K562 (cell line): Measurements from ENCODE around the gene VDAC2. TPM values are rescaled to one million over a fixed set of nuclear protein-coding genes. Genes with fewer than 3 reads are reported as not detected.

Experiments used
- HIVEP1 ChIP-seq: fragments of 250-450 bp; sonication (Bioruptor Pico); IDR thresholded peaks from 2 replicates; pipeline ENCODE4 v1.4.0; 2020; ENCODE audit warnings: mild to moderate bottlenecking
- MTA2 ChIP-seq: fragments of 450-650 bp; IDR thresholded peaks from 2 replicates; pipeline ENCODE4 v1.6.1; 2016; ENCODE audit warnings: low read depth
- NR3C1 ChIP-seq: sonication (generic); formaldehyde crosslinking; IDR thresholded peaks from 2 replicates; pipeline ENCODE4 v1.8.1; 2022; ENCODE audit warnings: missing genetic modification reagents
- RBM15 ChIP-seq: fragments of 200-400 bp; formaldehyde crosslinking; IDR thresholded peaks from 2 replicates; pipeline ENCODE4 v1.6.1; 2018; ENCODE audit warnings: mild to moderate bottlenecking, low read length, moderate library complexity; ENCODE audit not compliant: insufficient read depth
- RBM34 ChIP-seq: fragments of 200-400 bp; formaldehyde crosslinking; IDR thresholded peaks from 2 replicates; pipeline ENCODE4 v1.6.1; 2018; ENCODE audit warnings: low read length, borderline replicate concordance; ENCODE audit not compliant: insufficient read depth
- STAT5B ChIP-seq: fragments of 250-450 bp; sonication (Bioruptor Pico); IDR thresholded peaks from 2 replicates; pipeline ENCODE4 v1.8.0; 2021; ENCODE audit warnings: mild to moderate bottlenecking, inconsistent platforms
- TBL1XR1 ChIP-seq, 2 experiments: IDR thresholded peaks; 2 replicates each; pipeline ENCODE4 v1.6.1; 2012; ENCODE audit warnings: improper control_type of control experiment in 2 of 2, low read length in 2 of 2, mild to moderate bottlenecking in 1 of 2
- ZNF174 ChIP-seq: fragments of 250-450 bp; sonication (Bioruptor Pico); IDR thresholded peaks from 2 replicates; pipeline ENCODE4 v1.4.0; 2020; ENCODE audit warnings: mild to moderate bottlenecking
- ZNF263 ChIP-seq: sonication (generic); formaldehyde crosslinking; IDR thresholded peaks from 2 replicates; pipeline ENCODE4 v1.8.0; 2022; ENCODE audit warnings: mild to moderate bottlenecking, missing genetic modification reagents, borderline replicate concordance
- ZNF561 ChIP-seq: fragments of 450-650 bp; formaldehyde crosslinking; conservative IDR thresholded peaks from 2 replicates; pipeline ENCODE4 v1.4.0; 2020; ENCODE audit warnings: mild to moderate bottlenecking, moderate library complexity
- ZNF589 ChIP-seq: fragments of 200-800 bp; sonication (Bioruptor generic); IDR thresholded peaks from 2 replicates; pipeline ENCODE4 v1.6.1; 2016; ENCODE audit warnings: low read depth, missing genetic modification characterization, missing compliant biosample characterization
- polyA plus RNA-seq, 8 experiments: library from polyadenylated mRNA; depleted of rRNA in 4 of 8; stranded (reverse) in 5 of 8; unstranded in 3 of 8; fragments of >200 nt; fragmentation: Nextera tagmentation in 2 of 8; fragmentation: Illumina TruSeq in 1 of 8; extraction: Ambion mirVana in 2 of 8; extraction: Trizol in 1 of 8; gene quantifications; 2 replicates each; pipeline versions ENCODE4 v1.2.1 to v1.2.3, GENCODE V29; 2011 to 2014; ENCODE audit warnings: inconsistent platforms in 1 of 8, missing spikeins in 1 of 8
- total RNA-seq, 7 experiments: library from RNA; depleted of rRNA in 6 of 7; stranded (reverse); fragments of >200 nt in 6 of 7; fragmentation: Illumina TruSeq in 2 of 7; extraction: Trizol in 2 of 7; gene quantifications; 2 replicates each; pipeline versions ENCODE4 v1.2.1 to v1.2.3, GENCODE V29; 2011 to 2021; ENCODE audit warnings: low replicate concordance in 1 of 7
- TF ChIP-seq, protein P1 (sequence below): sonication (generic); formaldehyde crosslinking; IDR thresholded peaks from 2 replicates; pipeline ENCODE4 v1.8.0; 2022; ENCODE audit warnings: mild to moderate bottlenecking, low read depth, missing genetic modification reagents
- TF ChIP-seq, protein P2 (sequence below): fragments of 450-650 bp; IDR thresholded peaks from 2 replicates; pipeline ENCODE4 v1.6.1; 2018; ENCODE audit not compliant: partially characterized antibody
- TF ChIP-seq, protein P3 (sequence below), 2 experiments: fragments of 450-650 bp; IDR thresholded peaks; 2 replicates each; pipeline ENCODE4 v1.6.1; 2016; ENCODE audit warnings: mild to moderate bottlenecking in 2 of 2, borderline replicate concordance in 1 of 2, low read depth in 1 of 2, moderate library complexity in 1 of 2

VDAC2 gene
- total and polyA plus RNA-seq, 9 of the 15 experiments (the other 6 are each of a cell fraction or from before 2014, with no cell fraction given) = 139 to 450 (median 250) TPM

DNA sequence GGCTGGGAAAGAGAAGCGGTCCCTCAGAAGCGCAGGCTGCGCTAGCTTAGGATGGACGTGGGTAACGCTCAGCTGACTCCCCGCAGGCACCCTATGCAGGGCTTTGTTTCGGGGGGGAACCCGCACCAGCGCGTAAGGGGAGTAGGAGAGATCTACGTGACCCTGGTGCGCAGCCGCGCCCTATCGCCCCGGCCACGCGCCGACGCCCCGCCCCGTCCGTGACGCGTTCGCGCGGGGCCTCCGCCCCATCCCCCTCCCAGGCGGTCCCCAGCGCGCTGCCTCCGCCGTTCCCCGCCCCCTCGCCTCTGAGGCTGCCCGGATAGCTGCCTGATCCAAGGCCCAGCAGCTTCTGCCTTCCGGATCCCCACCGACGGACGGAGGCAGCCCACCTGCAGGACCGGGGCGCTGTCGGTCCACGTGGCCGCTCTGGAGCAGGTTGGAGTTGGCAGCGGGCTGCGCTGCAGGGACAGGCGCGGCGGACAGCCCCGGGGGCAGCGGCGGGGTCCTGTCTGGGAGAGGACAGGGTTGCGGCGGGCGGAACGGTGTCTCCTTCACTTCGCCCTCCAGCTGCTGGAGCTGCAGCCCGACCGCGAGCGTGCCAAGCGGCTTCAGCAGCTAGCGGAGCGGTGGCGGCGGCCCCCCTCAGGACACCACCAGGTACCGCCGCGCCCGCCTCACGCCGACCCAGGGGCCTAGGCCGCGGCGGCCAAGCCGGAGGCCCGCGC lies at the start of gene VDAC2 (continued):
- TF ChIP-seq NR3C1 (CRISPR knock-in tag) (peak; percentile 92), STAT5B (CRISPR knock-in tag) (no peak), ZNF263 (CRISPR knock-in tag) (no peak; the same call in 1 of the 2 replicates), HIVEP1 (CRISPR knock-in tag) (no peak; the same call in 1 of the 2 replicates), ZNF174 (CRISPR knock-in tag) (no peak), ZNF561 (CRISPR knock-in tag) (no peak), ZNF589 (no peak), MTA2 (no peak), RBM34 (no peak; the same call in 1 of the 2 replicates), RBM15 (no peak), TBL1XR1 (IDR thresholded peaks at IDR 0.05; ENCODE audit: low read length in 2 of 2) (peak; percentile 65 to 83; a peak in 3 of 4 replicates)
- TF ChIP-seq, protein P1, sequence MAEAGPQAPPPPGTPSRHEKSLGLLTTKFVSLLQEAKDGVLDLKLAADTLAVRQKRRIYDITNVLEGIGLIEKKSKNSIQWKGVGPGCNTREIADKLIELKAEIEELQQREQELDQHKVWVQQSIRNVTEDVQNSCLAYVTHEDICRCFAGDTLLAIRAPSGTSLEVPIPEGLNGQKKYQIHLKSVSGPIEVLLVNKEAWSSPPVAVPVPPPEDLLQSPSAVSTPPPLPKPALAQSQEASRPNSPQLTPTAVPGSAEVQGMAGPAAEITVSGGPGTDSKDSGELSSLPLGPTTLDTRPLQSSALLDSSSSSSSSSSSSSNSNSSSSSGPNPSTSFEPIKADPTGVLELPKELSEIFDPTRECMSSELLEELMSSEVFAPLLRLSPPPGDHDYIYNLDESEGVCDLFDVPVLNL (CRISPR knock-in tag) = peak; percentile 13; the same call in 1 of the 2 replicates
- TF ChIP-seq, protein P2, sequence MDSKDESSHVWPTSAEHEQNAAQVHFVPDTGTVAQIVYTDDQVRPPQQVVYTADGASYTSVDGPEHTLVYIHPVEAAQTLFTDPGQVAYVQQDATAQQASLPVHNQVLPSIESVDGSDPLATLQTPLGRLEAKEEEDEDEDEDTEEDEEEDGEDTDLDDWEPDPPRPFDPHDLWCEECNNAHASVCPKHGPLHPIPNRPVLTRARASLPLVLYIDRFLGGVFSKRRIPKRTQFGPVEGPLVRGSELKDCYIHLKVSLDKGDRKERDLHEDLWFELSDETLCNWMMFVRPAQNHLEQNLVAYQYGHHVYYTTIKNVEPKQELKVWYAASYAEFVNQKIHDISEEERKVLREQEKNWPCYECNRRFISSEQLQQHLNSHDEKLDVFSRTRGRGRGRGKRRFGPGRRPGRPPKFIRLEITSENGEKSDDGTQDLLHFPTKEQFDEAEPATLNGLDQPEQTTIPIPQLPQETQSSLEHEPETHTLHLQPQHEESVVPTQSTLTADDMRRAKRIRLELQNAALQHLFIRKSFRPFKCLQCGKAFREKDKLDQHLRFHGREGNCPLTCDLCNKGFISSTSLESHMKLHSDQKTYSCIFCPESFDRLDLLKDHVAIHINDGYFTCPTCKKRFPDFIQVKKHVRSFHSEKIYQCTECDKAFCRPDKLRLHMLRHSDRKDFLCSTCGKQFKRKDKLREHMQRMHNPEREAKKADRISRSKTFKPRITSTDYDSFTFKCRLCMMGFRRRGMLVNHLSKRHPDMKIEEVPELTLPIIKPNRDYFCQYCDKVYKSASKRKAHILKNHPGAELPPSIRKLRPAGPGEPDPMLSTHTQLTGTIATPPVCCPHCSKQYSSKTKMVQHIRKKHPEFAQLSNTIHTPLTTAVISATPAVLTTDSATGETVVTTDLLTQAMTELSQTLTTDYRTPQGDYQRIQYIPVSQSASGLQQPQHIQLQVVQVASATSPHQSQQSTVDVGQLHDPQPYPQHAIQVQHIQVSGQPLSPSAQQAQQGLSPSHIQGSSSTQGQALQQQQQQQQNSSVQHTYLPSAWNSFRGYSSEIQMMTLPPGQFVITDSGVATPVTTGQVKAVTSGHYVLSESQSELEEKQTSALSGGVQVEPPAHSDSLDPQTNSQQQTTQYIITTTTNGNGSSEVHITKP = no peak
- TF ChIP-seq, protein P3, sequence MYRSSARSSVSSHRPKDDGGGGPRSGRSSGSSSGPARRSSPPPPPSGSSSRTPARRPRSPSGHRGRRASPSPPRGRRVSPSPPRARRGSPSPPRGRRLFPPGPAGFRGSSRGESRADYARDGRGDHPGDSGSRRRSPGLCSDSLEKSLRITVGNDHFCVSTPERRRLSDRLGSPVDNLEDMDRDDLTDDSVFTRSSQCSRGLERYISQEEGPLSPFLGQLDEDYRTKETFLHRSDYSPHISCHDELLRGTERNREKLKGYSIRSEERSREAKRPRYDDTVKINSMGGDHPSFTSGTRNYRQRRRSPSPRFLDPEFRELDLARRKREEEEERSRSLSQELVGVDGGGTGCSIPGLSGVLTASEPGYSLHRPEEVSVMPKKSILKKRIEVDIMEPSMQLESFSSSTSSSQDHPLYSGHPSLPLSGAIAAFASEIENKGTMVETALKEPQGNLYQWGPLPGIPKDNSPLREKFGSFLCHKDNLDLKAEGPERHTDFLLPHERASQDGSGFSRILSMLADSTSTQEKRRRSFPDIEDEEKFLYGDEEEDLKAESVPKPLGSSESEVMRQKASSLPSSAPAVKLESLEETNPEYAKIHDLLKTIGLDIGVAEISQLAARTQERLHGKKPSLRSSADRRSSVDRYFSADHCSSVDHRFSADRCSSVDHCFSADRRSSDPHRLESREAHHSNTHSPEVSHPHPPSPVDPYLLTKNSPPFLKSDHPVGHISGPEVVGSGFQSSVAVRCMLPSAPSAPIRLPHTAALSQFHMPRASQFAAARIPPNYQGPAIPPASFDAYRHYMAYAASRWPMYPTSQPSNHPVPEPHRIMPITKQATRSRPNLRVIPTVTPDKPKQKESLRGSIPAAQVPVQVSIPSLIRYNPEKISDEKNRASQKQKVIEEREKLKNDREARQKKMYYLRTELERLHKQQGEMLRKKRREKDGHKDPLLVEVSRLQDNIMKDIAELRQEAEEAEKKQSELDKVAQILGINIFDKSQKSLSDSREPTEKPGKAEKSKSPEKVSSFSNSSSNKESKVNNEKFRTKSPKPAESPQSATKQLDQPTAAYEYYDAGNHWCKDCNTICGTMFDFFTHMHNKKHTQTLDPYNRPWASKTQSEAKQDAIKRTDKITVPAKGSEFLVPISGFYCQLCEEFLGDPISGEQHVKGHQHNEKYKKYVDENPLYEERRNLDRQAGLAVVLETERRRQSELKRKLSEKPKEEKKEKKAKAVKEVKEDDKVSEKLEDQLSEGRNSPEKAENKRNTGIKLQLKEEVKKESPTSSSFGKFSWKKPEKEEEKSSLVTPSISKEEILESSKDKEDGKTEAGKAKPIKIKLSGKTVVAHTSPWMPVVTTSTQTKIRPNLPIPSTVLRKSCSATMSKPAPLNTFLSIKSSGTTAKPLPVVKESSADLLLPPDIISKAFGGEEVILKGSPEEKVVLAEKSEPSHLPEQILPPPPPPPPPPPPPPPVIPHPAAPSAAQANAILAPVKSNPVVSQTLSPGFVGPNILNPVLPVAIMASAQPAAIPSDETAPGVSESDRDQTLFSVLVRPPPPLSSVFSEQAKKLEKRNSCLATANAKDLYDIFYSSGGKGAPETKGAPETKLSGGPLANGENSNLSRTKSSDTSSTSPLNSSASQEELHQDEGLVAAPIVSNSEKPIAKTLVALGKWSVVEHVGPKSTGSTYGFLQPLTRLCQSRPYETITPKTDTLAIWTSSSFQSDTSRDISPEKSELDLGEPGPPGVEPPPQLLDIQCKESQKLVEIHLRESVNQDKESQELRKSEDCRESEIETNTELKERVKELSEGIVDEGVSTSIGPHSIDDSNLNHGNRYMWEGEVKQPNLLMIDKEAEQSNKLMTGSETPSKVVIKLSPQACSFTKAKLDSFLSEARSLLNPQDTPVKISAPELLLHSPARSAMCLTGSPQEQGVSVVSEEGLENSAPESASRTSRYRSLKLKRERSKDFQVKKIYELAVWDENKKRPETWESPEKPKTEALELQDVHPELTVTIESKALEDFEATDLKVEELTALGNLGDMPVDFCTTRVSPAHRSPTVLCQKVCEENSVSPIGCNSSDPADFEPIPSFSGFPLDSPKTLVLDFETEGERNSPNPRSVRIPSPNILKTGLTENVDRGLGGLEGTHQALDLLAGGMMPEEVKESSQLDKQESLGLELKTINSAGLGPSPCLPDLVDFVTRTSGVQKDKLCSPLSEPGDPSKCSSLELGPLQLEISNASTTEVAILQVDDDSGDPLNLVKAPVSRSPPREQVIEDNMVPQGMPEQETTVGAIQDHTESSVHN (IDR thresholded peaks at IDR 0.05; ENCODE audit: borderline replicate concordance in 1 of 2, low read depth in 1 of 2) = no peak
